Measurements from ENCODE around the gene AFG3L2.

DNA sequence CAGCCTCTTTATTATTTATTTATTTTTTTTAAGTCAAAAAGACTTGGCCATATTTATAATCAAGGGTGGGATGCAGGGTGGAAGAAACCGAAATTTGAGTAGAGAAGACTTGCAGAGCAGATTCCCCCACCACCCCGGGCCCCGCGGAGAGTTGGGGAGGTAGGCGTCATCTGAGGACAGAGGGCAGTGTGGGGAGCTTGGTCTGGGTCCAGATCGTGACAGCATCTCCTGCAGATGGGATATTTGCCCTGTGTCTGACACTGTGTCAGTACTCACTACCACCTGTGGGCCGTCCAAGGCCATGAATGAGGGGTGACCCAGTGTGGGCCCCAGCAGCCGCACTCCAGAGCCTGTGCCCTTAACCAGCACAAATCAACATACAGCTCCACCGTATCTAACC, 20.2 kb upstream of the AFG3L2 start:
- TF ChIP-seq, protein P1, sequence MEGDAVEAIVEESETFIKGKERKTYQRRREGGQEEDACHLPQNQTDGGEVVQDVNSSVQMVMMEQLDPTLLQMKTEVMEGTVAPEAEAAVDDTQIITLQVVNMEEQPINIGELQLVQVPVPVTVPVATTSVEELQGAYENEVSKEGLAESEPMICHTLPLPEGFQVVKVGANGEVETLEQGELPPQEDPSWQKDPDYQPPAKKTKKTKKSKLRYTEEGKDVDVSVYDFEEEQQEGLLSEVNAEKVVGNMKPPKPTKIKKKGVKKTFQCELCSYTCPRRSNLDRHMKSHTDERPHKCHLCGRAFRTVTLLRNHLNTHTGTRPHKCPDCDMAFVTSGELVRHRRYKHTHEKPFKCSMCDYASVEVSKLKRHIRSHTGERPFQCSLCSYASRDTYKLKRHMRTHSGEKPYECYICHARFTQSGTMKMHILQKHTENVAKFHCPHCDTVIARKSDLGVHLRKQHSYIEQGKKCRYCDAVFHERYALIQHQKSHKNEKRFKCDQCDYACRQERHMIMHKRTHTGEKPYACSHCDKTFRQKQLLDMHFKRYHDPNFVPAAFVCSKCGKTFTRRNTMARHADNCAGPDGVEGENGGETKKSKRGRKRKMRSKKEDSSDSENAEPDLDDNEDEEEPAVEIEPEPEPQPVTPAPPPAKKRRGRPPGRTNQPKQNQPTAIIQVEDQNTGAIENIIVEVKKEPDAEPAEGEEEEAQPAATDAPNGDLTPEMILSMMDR (IDR thresholded peaks at IDR 0.05; ENCODE audit: low read depth, low read length, missing input control), result no peak
- no peak for TF ChIP-seq YY1 (IDR thresholded peaks at IDR 0.05)
- TF ChIP-seq GABPA (IDR thresholded peaks at IDR 0.05 in 1 of 2, conservative IDR thresholded peaks at IDR 0.05 in 1 of 2), result no peak
- TF ChIP-seq, protein P2, sequence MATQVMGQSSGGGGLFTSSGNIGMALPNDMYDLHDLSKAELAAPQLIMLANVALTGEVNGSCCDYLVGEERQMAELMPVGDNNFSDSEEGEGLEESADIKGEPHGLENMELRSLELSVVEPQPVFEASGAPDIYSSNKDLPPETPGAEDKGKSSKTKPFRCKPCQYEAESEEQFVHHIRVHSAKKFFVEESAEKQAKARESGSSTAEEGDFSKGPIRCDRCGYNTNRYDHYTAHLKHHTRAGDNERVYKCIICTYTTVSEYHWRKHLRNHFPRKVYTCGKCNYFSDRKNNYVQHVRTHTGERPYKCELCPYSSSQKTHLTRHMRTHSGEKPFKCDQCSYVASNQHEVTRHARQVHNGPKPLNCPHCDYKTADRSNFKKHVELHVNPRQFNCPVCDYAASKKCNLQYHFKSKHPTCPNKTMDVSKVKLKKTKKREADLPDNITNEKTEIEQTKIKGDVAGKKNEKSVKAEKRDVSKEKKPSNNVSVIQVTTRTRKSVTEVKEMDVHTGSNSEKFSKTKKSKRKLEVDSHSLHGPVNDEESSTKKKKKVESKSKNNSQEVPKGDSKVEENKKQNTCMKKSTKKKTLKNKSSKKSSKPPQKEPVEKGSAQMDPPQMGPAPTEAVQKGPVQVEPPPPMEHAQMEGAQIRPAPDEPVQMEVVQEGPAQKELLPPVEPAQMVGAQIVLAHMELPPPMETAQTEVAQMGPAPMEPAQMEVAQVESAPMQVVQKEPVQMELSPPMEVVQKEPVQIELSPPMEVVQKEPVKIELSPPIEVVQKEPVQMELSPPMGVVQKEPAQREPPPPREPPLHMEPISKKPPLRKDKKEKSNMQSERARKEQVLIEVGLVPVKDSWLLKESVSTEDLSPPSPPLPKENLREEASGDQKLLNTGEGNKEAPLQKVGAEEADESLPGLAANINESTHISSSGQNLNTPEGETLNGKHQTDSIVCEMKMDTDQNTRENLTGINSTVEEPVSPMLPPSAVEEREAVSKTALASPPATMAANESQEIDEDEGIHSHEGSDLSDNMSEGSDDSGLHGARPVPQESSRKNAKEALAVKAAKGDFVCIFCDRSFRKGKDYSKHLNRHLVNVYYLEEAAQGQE (IDR thresholded peaks at IDR 0.05), result no peak
- TF ChIP-seq RAD21 (IDR thresholded peaks at IDR 0.05), result no peak
